ENCODE results near the gene FILIP1.

Gene FILIP1

DNA sequence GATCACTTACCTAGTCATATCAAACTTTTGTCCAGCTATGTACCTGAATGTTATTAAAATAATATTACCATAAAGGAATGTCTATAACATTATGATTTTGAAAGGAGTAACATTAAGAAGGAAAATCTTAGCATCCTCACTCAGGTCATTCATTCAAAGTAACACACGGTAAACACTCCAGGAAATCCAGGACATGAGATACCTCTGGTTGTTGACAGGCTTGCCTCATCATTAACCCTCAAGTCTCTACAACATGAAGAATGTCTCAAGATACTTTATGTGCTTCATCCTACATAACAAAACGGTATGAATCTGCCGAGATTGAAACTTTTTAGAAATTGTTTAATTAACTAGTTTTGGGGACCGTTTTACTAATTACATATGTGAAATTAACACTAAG, 690 bp upstream of the FILIP1 start:
- DNase-seq (ENCODE audit: extremely low read depth in 1 of 2, low read depth in 1 of 2), result no peak

DNA sequence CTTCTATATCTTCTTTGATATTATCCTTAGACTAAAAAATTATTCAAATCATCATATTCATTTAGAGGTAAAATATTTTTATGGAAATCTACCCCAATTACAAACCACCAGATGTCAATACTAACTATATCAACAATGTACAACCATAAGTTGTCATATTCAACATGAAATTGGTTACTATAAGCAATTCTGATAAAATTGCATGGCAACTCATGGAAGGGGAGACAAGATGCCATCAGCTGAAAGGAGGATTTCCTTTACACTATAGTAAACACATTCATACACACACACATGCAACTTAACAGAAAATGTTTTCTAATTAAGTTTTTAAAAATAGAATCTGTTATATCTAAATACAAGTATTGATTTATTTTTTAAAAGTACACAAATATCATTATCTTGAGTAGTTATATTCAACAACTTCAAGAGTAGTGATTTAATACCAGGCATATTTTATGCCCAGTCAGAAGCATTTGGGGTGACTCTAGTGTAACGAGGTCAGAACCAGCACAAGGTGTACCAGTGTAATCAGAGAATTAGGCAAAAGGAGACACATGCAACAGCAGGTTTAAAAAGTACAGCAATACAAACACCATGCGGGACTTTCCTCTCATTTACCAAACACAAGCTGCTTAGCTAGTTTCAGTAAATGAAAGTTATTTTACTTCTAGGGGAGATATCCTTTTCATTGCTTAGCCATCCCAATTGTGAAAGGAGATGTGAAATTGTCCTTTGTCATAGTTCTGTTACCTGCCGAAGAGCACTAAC, 1.0 kb downstream of the FILIP1 start:
- no peak for DNase-seq (ENCODE audit: extremely low read depth in 1 of 2, low read depth in 1 of 2)

DNA sequence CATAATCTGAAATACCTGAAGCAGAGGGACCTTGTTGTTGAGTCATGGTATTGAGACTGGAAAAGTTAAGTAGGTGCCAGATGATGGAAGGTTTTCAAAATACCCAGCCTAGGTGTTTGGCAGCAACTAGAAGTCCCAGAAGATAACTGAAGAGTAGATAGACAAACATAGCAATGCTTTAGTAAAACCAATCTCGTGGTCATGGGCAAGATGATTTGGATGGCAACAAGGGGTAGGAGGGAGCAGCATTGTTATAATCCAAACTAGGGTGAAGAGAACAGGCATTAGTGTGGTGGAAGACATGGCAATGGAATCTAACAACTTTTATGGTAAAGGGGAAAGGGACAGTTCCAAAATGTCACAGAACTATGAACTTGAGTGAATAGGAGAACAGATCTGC, 2.3 kb downstream of the FILIP1 start:
- no peak for DNase-seq (ENCODE audit: extremely low read depth in 1 of 2, low read depth in 1 of 2)

DNA sequence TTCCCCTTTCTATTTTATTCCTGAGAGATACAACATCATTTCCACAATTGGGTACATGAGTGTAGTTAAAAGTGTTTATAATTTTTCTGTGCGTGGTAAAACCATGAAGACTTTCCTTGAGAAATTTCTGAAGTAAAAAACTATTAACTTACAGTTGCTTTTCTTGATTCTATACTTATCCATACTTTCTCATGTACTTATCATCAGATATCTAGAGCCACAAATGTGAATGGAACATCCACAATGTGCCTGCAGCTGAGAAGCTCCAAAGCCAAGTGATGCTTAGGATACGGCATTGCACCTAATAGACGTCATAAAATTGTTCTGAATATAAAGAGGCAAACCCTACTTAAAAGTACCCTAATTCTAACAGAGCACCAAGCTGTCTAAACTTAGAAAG, 2.9 kb downstream of the FILIP1 start:
- DNase-seq (ENCODE audit: extremely low read depth in 1 of 2, low read depth in 1 of 2), result no peak

DNA sequence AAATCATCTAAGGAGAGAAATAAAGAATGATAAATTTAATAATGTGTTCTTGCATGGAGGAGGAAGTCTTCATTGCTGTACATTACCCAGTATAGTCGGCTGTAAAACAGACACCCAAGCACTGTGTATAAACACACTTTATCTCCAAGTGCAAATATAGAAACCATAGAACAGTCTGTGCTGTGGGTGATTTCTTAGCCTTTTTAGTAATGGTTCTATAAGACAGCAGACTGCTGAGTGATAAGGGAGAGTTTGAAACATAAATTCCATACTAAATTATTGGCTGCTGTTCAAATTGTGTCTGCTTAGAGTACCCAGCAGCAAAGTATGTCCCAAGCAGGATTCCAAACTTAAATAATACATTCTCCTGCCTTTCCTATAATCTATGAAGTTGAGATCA, 4.6 kb downstream of the FILIP1 start:
- no peak for DNase-seq (ENCODE audit: extremely low read depth in 1 of 2, low read depth in 1 of 2)

DNA sequence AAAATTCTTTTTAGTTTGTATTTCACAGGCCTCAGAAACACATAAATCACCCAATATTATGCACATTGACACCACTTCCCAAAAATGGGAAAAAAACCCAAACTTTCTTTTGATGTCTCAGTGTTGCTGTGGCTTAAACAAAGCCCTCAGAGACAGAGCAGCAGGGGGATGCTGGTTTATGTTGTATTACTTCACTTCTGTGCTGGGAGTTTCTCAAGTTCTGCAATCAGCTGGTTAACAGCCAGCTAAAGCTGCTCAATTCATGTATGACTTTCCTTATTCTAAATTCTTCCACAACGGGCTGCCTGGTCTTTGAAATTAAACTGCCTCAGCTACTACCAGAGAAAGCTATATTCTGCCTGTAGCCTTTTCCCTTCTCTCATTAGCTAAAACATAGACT, 5.6 kb downstream of the FILIP1 start:
- DNase-seq (ENCODE audit: extremely low read depth in 1 of 2, low read depth in 1 of 2), result no peak

DNA sequence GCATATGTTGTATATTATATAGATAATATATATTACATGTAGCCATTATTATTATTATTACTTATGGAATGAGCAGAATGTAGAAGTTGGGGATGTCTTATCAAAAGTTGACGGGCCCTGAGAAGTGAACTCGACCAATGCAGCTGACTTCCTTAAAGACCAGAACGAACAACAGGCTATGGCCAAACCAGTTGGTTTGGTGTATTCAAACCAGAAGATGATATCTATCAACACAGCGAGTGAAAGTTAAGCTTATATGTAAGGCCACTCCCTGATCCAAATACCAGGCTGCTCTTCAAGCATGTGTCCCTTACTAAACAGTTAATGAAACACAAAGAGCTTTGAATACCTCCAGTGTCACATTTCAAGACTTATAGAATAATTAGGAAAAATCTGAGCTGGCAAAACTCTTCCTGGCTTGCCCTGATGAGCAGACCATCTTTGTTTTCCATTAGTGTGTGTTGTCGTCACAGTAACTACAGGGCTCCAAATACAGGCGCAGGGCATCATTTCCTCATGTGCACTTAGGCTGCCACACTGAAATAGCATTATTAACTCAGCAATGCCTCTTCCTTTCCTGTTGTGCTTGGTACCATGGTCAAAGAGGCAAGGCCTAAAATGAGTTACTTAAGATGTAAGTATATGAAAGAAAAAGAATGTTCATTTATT, 6.6 kb downstream of the FILIP1 start:
- no peak for DNase-seq (ENCODE audit: extremely low read depth in 1 of 2, low read depth in 1 of 2)

DNA sequence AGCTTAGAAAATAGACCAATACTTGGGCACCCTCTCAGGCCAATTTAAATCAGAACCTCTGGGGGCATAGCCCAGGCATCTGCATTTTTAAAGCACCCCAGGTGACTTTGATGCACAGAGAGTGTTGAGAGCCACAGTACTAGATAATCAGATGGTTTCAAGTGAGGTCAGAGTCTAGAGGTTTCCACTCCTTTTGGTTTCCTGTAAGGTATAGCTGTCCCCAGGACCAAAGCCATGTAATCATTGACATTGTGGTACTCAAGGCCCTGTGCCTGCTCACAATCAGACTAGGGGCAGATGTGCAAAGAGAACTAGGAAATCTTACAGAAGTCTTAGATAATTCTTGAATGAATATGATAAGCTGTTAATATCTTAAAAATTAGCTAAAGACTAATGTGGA, 9.1 kb downstream of the FILIP1 start:
- no peak for DNase-seq (ENCODE audit: extremely low read depth in 1 of 2, low read depth in 1 of 2)

DNA sequence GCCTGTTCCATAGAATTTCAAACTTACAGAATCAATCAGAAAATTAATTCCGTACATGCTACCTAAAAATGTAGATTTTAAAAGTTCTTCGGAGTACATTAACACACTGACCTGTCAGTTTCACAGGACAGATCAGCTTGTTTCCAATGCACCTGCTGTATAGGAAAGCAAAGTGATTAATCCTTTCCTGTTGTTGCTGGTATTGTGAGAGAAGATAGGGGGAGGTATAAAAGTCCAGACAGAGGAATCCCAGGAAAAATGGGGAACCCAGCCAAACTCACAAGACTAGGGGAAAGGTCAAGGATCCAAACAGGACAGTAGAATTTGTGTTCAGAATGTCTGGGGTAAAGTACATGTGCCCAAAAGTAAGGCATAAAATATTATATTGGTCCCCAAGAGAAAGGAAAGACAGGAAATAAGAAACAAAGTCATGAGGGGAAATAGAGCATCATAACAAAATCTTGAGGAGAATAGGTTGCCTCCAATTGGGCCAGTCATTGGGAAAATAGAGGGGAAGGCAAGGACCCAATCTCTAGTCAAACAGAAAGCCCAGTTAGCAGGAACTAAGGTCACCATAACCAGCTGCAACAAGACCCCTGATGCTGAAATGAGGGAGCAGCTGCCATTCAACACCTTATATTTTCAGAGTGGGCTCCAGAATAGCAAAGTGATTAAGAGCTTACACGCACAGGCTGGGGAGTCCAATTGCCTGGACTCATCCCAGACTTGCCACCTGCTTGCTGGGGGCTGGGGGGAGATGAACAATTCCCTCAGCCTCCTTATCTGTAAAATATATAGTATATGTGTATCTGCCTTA, 10.3 kb downstream of the FILIP1 start:
- DNase-seq (ENCODE audit: extremely low read depth in 1 of 2, low read depth in 1 of 2), result no peak

DNA sequence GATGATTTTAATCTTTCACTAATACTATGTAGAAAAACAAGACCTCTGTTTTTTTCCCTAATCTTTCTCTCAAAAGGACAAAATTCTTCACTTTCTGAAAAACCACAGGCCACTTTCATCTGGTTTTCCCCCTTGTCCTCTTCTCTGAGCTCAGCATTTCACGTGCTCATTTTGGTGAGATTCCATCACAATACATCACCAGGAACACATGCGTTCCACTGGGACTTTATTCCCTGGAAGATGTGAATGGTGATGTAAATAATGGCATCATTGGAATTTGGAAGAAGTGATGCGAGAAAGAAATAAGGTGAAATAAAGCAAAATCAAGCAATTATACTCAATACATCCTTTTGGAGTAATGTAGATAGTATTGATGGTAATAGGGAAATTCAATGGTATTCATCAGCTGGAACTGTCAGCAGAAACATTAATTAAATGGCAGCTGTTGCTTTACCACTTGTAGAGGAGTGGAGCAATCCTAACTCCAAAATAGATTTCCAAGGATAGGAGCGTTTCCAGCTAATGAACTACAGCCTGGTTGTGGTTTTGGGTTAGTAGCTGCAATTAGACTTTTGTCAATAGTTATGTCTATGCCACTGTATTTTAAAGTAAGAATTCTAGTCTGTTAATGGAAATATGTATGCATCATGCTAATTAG, 11.5 kb downstream of the FILIP1 start:
- no peak for DNase-seq (ENCODE audit: extremely low read depth in 1 of 2, low read depth in 1 of 2)

DNA sequence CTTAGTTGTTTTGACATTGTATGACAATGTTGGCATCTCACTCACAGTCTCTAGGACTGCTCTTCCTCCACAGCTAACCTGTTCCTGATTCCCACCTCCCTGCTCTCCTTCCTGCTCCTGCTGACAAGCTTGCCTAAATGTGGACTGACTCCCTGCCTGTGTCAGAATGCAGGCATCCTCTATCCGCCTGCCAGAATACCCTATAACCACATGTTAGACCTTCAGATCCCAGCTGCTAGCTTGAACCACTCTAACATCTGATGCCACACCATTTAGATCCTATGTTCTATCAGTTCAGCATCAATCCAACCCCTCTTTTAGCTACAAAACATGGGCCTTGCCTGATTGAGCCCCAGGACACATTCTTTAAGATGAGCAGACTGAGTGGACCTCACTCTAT, 12.2 kb downstream of the FILIP1 start:
- DNase-seq (ENCODE audit: extremely low read depth in 1 of 2, low read depth in 1 of 2), result no peak

DNA sequence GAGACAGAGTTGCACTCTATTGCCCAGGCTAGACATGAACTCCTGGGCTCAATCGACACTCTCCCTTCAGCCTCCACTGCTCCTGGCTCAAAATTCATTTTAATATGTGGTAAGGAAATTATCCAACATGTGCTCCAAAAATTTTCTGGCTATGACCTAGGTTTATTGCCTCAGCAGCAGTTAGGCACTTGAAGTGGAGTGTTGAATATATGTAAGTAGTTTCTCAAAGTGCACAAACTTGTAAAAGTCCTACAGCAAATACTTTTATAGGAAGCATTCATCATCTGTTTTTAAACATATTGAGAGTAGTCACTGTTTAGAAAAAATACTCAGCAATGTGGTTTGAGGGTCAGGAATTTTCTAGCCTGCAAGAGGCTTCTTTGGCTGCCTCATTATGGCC, 13.2 kb downstream of the FILIP1 start:
- no peak for DNase-seq (ENCODE audit: extremely low read depth in 1 of 2, low read depth in 1 of 2)

DNA sequence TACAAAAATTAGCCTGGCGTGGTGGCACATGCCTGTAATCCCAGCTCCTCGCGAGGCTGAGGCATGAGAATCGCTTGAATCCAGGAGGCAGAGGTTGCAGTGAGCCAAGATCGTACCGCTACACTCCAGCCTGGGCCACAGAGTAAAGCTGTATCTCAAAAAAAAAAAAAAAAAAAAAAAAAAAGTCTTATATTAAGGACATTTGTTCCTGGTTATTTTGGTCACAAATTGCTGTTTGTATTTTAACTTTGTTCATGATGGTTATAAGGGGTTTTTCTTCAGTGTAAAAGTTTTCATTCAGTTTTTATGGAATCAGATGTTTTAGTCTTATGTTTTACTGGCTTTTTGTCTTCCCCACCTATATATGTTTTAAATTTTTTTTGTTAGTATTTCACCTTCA, 13.9 kb downstream of the FILIP1 start:
- no peak for DNase-seq (ENCODE audit: extremely low read depth in 1 of 2, low read depth in 1 of 2)

DNA sequence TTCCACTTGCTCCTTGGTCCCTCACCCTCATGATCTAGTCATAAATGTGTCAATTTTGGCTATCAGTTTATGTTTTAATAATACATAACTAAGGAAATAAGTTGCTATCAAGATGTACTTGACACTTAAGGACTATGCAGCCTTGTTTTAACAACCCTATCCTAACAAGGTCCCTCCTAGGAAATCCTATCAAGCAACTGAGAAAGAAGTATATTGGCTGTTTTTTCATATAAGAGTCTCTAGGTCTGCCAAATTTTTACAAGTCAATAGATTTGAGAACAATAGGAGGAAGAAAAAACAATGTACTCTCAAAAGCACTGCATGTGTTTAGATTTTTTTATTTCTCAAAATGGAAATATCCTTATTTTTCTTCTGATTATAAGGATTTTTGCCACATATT, 14.7 kb downstream of the FILIP1 start:
- no peak for DNase-seq (ENCODE audit: extremely low read depth in 1 of 2, low read depth in 1 of 2)

DNA sequence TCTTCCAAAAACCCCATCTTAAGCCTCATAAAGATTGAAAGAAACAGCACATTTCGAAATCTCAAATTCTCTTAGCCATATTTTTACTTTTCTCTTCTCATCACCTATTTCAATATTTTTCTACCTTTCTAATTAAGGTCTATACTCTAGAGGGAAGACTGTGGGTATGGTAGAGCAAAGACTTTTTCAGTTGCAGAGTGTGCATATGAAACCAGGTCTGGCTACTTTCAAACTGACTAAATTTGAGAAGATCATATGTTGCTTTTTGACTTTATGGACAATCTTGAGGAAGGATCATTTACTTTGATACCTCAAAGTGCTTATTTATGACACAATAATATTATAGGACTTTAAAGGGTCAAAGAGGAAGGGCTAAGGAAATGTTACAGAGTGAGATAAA, 20.7 kb downstream of the FILIP1 start:
- no peak for DNase-seq (ENCODE audit: extremely low read depth in 1 of 2, low read depth in 1 of 2)

DNA sequence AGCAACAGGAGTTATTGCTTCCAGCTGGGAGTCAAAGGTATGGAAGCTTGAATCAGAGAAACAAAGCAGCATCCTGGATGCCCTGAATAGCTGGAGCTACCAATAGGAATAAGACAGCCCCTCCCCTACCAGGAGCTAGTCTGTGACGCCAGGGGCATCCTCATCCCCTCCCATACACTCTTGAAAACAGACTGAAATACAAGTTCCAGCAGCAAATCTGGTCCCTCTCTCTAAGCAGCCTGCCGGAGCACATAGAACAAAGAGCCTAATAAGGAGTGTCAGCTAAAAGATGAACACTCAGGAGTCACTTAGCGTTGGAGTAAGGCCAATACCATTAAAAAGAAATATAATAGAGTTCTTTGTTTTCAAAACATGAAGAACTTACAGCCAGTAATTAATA, 25.6 kb downstream of the FILIP1 start:
- no peak for DNase-seq (ENCODE audit: extremely low read depth in 1 of 2, low read depth in 1 of 2)

DNA sequence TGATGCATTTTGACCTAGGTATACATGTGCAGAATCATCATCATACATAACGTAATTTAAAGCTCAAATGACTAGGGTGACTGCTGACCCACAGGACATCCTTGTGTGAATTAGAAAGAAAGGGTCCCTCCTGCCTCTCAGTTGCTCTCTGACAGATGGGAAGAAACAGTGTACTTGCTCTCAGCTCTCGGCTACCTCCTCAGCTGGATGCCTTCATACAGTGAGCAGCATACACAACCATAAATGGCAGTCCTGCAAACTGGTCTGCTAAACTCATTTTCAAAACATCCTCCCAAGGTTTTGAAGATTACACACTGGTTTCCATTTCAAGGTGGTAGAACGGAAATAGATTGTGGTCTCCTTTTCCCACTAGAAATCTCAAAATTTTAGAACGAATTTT, 26.3 kb downstream of the FILIP1 start:
- DNase-seq (ENCODE audit: extremely low read depth in 1 of 2, low read depth in 1 of 2), result no peak

DNA sequence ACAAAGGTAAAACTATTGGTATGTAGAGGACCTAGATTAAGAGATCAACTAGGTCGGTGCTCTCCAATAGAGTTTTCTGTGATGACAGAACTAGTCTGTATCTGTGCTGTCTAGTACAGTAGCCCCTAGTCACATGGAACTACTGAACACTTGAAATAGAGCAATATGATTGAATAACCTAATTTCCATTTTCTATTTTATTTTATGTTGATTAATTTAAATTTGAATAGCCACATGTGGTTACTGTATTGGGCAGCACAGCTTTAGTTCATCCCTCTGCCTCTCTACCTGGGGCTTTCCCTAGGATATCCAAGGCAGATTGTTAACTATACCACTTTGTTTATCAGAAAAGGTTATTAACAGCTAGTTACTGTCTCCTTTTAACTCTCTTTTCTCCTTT, 27.0 kb downstream of the FILIP1 start:
- DNase-seq (ENCODE audit: extremely low read depth in 1 of 2, low read depth in 1 of 2), result no peak

DNA sequence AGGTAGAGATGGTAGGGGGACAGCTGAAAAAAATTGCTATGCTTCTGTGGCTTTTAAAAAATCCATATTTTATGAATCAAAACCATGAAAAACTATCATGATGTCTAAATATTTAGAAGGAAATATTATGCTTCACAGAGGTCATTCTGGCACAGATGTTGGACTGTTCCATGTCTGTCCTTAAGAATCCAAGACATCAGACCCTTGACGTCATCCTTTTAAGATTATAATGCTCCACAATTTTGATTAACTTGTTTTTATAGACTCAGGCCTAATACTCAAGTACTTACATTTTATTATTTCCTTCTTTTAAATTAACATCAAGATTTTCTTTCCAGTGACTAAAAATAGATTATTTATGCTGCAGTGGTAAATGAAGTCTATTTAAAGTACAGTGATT, 29.7 kb downstream of the FILIP1 start:
- DNase-seq (ENCODE audit: extremely low read depth in 1 of 2, low read depth in 1 of 2), result no peak

DNA sequence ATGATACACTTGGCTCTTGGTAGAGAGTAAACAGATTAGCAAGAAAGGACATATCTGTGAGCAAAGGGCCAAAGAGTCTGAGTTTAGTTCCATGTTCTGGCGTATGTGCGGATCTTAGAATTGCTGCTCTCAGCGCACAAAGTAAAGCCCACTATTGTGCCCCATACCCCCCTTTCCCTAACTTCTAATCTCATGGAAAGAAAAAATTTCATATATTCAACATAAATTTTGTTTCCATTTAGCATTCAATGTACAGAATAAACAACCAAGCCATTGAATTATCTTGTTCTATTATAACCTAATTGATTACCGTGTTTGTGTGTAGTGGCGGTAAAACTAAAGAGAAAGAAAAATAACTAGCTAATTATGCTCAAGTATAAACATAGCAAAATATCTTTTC, 30.5 kb downstream of the FILIP1 start:
- no peak for DNase-seq (ENCODE audit: extremely low read depth in 1 of 2, low read depth in 1 of 2)

DNA sequence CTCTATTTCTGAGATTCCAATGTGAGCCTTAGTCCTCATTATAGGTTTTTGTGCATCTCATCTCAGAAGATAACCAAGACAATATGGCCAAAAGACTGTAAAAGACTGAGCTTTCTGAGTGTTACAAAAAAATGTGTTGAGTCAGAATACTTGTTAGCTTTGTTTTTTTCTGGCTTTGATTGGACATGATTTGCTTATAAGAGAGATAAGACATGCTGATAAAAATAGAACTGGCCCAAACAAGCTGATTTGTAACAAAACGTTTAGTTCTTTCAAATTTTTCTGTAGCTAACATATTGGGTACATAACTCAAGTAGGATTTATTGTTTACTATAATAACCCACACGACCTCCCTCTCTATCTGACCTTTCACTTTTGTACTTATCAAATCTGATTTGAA, 32.9 kb downstream of the FILIP1 start:
- no peak for DNase-seq (ENCODE audit: extremely low read depth in 1 of 2, low read depth in 1 of 2)

All from activated CD8-positive, alpha-beta memory T cell treated with anti-CD3 and anti-CD28 coated beads for 1 hour (primary cell).